ENCODE measurements around the gene WDR54. TPM values are rescaled to one million over a fixed set of nuclear protein-coding genes. Genes with fewer than 3 reads are reported as not detected.

The WDR54 gene
- total RNA-seq, 4 donors from 2014 or later: 7.6 to 14.6 (median 11.9) TPM

DNA sequence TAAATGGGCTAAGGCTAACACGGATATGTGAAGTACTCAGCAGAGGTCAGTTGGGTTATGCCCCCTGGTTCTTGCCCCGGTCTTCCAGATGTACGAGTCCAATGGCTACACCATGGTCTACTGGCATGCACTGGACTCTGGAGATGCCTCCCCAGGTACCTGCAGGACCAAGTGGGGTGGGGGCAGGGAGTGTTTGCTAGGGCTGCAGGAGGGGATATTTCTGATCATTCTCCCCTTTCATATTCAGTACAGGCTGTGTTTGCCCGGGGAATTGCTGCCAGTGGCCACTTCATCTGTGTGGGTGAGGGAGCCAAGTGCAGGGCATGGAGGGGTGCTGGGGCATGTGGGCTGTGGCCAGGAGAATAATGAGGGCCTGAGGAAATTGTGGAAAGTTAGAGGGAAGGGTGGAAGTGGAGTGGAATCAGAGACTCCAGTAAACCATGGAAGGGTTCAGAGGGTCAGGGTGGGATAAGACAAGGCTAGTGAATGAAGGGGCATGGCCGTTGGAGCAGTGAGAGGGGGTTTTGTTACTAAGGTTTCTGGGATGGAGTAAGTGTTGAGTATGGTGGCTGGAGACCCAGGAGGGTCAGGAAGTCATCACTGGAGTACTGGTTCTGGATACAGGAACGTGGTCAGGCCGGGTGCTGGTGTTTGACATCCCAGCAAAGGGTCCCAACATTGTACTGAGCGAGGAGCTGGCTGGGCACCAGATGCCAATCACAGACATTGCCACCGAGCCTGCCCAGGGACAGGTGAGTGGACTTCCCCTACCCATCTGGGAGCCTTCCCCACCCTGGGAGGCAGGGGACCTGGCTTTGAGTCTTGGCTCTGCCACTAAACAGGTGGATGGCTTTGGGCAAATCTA is 1.9 kb downstream of the WDR54 start:
- 81% methylated on average over 8 of the region's 9 CpGs for WGBS
- H3K9me3 ChIP-seq: no peaks in the 10 kb centered on the region

DNA sequence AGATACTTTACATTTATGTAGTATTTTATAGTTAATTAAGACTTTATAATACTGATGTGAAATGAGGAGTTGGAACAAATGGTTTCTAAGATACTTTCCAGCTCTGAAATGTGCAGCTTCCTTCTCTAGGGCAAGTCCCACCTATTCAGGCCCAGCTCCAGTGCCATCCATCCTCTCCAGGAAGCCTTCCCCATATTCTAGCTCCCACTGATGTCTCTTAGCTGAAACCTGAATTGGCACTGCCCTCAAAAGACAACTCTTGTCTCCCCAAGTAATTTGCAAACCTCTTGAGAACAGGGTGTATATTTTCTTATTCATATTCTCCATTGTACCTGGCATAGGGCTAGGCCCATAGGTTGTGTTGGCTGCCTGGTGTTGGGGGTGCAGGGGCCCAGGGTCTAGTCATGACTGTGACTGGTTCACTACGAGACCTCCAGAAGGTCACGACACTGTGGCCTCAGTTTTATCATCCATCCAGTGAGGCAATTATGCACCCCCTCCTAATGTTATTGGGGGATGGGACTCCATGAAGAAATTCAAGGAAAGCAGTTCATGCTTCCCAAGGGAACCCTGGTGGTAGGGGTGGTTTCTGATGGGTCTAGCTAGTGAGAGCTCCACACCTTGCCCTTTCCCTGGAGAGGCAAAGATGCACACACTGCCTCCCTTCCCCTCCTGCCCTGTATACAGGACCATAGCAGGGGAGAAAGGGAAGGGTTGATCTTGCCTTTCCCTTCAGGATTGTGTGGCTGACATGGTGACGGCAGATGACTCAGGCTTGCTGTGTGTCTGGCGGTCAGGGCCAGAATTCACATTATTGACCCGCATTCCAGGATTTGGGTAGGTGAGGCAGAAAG is 2.8 kb downstream of the WDR54 start:
- no peaks in the 10 kb centered on the region for H3K9me3 ChIP-seq
- peaks cover 13 to 16% (median 15%) of the 10 kb centered on the region in 4 donors for H3K4me1 ChIP-seq
- H3K27ac ChIP-seq (replicated peaks in 1 of 4): no peak overlapping the region
- intact Hi-C loops (cut with DNase I): no loop called here
- TF ChIP-seq, protein P1, sequence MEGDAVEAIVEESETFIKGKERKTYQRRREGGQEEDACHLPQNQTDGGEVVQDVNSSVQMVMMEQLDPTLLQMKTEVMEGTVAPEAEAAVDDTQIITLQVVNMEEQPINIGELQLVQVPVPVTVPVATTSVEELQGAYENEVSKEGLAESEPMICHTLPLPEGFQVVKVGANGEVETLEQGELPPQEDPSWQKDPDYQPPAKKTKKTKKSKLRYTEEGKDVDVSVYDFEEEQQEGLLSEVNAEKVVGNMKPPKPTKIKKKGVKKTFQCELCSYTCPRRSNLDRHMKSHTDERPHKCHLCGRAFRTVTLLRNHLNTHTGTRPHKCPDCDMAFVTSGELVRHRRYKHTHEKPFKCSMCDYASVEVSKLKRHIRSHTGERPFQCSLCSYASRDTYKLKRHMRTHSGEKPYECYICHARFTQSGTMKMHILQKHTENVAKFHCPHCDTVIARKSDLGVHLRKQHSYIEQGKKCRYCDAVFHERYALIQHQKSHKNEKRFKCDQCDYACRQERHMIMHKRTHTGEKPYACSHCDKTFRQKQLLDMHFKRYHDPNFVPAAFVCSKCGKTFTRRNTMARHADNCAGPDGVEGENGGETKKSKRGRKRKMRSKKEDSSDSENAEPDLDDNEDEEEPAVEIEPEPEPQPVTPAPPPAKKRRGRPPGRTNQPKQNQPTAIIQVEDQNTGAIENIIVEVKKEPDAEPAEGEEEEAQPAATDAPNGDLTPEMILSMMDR (IDR thresholded peaks at IDR 0.05): no peak
- TF ChIP-seq POLR2AphosphoS5 (IDR thresholded peaks at IDR 0.05) (no peak), POLR2A (IDR thresholded peaks at IDR 0.05; ENCODE audit: low read depth) (no peak), EP300 (IDR thresholded peaks at IDR 0.05) (no peak)
- WGBS: 83% methylated on average over 5 of the region's 5 CpGs
- no peak for DNase-seq (ENCODE audit: extremely low spot score)
- H3K4me3 ChIP-seq: no peak overlapping the region
- H3K36me3 ChIP-seq: peaks cover 10 to 45% (median 43%) of the 10 kb centered on the region in 4 donors
- no peaks in the 10 kb centered on the region for H3K27me3 ChIP-seq

More for the DNA sequence above, 1.9 kb downstream of the WDR54 start:
- Histone ChIP-seq H3K4me1 (peaks cover 13 to 17% (median 16%) of the 10 kb centered on the region in 4 donors), H3K4me3 (no peak overlapping the region), H3K27ac (replicated peaks in 1 of 4) (no peak overlapping the region), H3K27me3 (no peaks in the 10 kb centered on the region), H3K36me3 (peaks cover under 1 to 36% (median 34%) of the 10 kb centered on the region in 4 donors)
- intact Hi-C loops (cut with DNase I): no loop called here
- no peak for TF ChIP-seq POLR2AphosphoS5 (IDR thresholded peaks at IDR 0.05)
- no peak for TF ChIP-seq EP300 (IDR thresholded peaks at IDR 0.05)
- TF ChIP-seq POLR2A (IDR thresholded peaks at IDR 0.05; ENCODE audit: low read depth): no peak
- TF ChIP-seq, protein P1 (IDR thresholded peaks at IDR 0.05): no peak
- no peak for DNase-seq (ENCODE audit: extremely low spot score)

DNA sequence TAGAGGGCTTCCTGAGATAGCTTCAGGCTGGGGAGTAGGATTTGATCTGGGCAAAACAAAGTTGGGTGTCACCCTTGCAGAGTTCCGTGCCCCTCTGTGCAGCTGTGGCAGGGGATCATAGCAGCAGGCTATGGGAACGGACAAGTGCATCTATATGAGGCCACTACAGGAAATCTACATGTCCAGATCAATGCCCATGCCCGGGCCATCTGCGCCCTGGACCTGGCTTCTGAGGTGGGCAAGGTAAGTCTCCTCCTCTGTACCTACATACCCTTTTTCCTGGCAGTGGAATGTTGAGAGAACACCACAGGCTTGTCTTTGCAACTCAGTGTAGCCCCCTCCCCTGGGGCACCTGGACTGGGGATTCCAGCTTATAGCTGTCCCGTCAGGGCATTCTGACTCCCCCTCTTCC is 3.5 kb downstream of the WDR54 start:
- intact Hi-C loops (cut with DNase I): no loop called here
- Histone ChIP-seq H3K4me3 (no peak overlapping the region), H3K9me3 (no peaks in the 10 kb centered on the region), H3K27ac (replicated peaks in 1 of 4) (no peak overlapping the region), H3K27me3 (no peaks in the 10 kb centered on the region), H3K36me3 (peaks cover 16 to 51% (median 49%) of the 10 kb centered on the region in 4 donors), H3K4me1 (peaks cover 13 to 16% (median 15%) of the 10 kb centered on the region in 4 donors)
- DNase-seq (ENCODE audit: extremely low spot score): no peak
- TF ChIP-seq EP300 (IDR thresholded peaks at IDR 0.05): no peak
- no peak for TF ChIP-seq POLR2A (IDR thresholded peaks at IDR 0.05; ENCODE audit: low read depth)
- TF ChIP-seq, protein P1 (IDR thresholded peaks at IDR 0.05): no peak
- TF ChIP-seq POLR2AphosphoS5 (IDR thresholded peaks at IDR 0.05): no peak
- 46% methylated on average over 3 of the region's 5 CpGs for WGBS

DNA sequence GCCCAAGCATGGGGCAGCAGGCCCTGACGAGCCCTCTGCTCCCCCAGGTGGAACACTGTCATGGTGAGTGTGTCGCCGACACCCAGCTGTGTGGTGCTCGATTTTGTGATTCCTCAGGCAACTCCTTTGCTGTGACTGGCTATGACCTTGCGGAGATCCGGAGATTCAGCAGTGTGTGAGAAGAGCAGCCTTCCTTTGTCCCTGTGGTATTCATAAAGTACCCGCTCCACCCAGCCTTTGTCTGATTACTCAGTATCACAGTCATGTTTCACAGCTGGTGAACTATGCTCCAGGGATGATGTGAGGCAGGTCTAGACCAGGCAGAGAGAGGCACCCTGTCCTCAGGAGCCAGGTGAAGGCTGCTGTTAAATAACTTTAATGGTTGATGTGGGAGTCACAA is 4.0 kb downstream of the WDR54 start:
- Histone ChIP-seq H3K9me3 (no peaks in the 10 kb centered on the region), H3K27me3 (no peaks in the 10 kb centered on the region), H3K4me1 (peaks cover 13 to 16% (median 15%) of the 10 kb centered on the region in 4 donors), H3K27ac (replicated peaks in 1 of 4) (no peak overlapping the region), H3K36me3 (peaks cover 16 to 56% (median 54%) of the 10 kb centered on the region in 4 donors), H3K4me3 (no peak overlapping the region)
- WGBS: no CpG with 5 or more reads among the region's 7 CpGs
- DNase-seq (ENCODE audit: extremely low spot score): no peak
- intact Hi-C loops (cut with DNase I): no loop called here
- TF ChIP-seq POLR2AphosphoS5 (IDR thresholded peaks at IDR 0.05) (no peak), POLR2A (IDR thresholded peaks at IDR 0.05; ENCODE audit: low read depth) (no peak), EP300 (IDR thresholded peaks at IDR 0.05) (no peak)
- TF ChIP-seq, protein P1 (IDR thresholded peaks at IDR 0.05): no peak

Data from esophagus muscularis mucosa (tissue), 4 donors.